ENCODE data around the gene CYCS. TPM values are rescaled to one million over a fixed set of nuclear protein-coding genes. Genes with fewer than 3 reads are reported as not detected.

Gene CYCS
- total RNA-seq, result 26.1 and 41.6 TPM in 2 replicates

DNA sequence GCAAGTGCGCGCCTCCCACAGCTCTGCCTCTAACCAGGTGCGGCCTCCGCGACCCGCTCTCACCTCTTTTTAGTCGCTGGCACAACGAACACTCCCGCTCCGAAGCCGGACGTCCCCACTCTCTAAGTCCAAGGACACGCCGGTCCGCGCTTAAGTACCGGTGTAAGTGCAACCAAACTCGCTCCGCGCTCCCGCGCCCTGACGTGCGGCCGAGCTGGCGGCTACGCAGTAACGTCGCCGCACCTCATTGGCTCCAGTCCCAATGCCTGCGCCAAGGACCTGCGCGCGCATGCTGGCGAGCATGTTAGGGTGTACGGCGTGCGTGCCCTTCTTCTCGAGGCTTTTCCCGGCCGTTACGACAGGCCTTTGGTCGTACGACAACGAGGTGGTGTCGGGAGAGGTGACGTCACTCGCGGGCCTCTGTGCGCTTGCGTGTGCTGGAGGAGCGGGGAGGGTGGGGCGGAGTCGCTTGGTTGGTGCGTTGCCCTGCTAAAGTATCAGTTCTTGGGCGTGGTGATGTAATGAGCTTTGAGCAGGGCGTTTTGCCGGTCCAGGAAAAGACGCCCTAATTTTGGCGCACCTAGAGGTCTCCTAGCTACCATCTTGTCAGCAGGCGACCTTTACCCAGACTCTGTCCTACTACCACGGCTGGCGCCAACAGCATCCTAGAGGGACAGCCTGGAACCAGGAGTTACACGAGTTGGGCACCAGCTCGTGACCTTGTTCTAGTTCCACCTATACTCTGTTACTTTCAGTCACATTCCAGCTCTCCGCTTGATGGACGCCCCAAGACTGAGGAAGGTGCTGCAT, at the start of gene CYCS:
CYCS (minus strand) TSS at position 124 of the 810 bp plus-strand sequence. CDS start 1,141 bp downstream, outside the sequence.

Other genes with a start within 250 kb of the CYCS start
- gene OSBPL3, start 145.1 kb downstream of the CYCS start, total RNA-seq, result 20.6 and 36.8 TPM in 2 replicates
- not detected in 2 replicates for gene NPVF, start 103.2 kb upstream of the CYCS start, total RNA-seq

Measured in subcutaneous preadipocyte (primary cell).